Measurements from ENCODE around the gene OR1J2.

The OR1J2 gene

GRCh38 chr9:122551371-122551770, 40.8 kb downstream of the OR1J2 start:
- DNase-seq (ENCODE audit: low read depth in 2 of 2): no peak

DNA sequence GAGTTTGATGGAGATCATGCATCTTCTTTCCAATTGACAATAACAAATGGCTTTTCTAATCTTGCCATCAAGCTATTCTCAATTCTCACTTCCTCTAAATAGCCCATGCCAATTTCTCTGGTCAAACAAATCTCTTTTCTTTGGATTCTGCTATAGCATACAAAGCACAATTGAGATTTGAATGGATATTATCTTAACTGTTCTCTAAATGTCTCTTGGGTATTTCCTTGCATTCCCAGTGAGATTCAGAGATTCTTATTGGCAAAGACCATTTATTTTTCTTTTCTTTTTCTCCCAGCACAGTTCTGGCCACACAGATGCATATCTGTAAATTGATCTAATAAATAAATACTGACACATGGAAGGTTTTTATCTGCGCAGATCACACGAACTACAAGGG, 42.2 kb downstream of the OR1J2 start, which contains the start of gene OR1N2:
Gene OR1N2, plus strand, starts transcription at position 301 of the 400 bp plus-strand sequence. CDS start 100 bp downstream, outside the sequence.
- no peak for DNase-seq (ENCODE audit: low read depth in 2 of 2)
